Activated CD4-positive, alpha-beta T cell treated with anti-CD3 and anti-CD28 coated beads, Interleukin-2, amount 50 U/mL, for 4 hours (primary cell): ENCODE data around the gene GPRIN1.

Source experiments
- DNase-seq, 2 experiments: peaks; one replicate each; pipeline ENCODE4 v3.0.0-alpha.2; 2020

GPRIN1 gene

DNA sequence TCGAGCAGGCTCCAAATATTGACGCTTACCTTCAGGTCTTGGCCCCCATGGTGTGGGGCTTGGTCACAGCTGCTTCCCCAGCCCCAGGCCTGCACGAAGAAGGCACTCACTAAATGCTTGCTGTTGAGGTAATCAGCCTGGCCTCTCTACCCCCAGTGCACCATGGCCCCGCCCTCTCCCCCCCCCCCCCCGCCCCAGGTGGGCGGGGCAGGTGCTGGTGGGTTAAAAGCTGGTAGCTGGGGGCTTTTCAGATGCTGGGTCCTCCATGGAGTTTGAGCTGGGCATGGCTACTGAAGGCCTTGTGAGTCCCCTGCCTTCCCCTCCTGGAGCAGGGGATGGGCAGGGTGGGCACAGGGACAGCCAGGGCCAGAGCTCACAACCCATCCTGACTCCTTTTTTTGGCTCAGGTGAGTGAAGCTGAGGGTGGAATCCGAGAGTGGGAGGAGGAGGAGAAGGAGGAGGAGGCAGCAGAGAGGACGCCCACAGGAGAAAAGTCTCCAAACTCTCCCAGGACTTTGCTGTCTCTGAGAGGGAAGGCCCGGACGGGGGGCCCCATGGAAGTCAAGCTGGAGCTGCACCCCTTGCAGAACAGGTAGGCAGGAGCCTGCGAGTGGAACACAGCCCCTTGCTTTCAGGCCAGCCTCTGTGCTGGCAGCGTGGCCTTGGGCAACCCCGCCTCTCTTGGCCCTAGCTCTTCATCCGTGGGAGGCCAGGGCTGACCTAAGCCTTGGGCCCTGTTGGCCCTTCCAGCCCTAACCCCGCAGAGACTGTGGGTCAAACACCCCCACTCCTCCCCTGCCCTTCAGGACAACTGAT, 32.9 kb upstream of the GPRIN1 start:
- no peak for DNase-seq

- DNase-seq: no peak
Measured at GRCh38 chr5:176640616-176641015, 30.7 kb upstream of the GPRIN1 start.

DNA sequence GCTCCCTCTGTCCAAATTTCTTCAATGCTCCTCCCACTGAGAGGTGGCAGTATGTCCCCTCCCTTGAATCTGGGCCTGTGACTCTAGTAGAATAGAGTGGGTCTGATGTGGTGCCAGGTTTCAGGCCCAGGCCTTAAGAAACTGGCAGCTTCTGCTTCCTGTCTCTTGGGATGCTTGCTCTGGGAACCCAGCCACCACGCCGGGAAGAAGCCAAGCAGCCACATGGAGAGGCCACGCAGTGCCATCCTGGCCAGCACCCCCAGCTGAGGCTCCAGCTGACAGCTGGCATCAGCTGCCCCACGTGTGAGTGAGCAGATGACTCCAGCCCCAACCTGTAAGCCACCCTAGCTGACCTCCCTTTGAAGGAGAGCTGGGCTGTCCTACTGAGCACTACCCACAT, 30.0 kb upstream of the GPRIN1 start:
- no peak for DNase-seq

DNA sequence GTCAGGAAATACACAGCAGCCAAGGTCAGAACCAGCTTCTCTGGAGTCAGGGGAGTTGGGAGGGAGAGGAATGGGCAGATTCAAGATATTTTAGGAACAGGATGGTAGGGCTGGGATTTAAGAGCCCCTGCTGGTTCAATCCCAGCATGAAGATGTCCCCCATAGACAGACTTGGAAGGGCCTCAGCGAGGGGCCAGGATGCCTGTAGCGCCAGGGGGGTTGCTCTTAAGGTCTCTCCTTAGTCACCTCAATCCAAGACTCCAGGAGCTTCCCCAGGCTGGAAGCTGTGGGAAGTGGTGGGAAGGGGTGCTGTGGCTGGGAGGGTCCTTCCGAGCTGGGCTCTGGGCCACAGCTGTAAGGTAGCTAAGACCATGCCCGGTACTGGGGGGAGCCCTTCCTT, 29.3 kb upstream of the GPRIN1 start:
- DNase-seq: no peak

DNA sequence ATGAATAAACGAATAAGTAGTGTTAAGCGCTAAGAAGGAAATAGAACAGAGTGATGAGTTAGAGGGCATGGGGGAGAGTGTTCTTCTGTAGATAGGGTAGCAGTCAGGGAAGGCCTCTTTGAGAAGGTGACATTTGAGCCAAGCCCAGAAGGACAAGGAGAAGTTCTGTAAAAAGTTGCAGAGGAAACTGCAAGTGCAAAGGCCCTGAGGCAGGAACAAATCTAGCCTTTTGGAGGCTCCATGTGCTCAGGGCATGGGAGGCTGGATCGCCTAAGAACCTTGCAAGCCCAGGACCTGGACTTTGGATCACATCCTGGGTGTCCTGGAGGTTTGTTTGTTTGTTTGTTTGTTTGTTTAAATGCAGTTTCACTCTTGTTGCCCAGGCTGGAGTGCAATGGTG, 28.5 kb upstream of the GPRIN1 start:
- DNase-seq: no peak

DNA sequence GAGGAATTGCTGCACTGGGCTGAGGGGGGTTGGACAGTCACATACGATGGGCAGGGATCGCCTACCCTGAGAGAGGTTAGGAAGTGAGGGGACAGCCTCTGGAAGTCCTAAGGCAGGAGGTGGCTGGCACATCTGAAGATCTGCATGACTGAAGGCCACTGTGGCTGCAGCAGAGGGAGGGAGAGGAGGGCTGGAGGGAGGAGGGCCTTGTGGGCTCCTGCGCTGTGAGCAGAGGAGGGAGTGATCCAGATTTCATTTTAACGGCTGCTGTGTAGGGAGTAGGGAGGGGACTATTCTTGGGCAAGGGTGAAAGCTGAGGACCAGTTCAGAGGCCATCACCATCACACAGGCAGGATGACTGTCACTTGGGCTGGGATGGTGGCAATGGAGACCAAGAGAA, 27.6 kb upstream of the GPRIN1 start:
- DNase-seq: no peak

- no peak for DNase-seq
Measured at GRCh38 chr5:176636426-176636825, 26.5 kb upstream of the GPRIN1 start.

DNA sequence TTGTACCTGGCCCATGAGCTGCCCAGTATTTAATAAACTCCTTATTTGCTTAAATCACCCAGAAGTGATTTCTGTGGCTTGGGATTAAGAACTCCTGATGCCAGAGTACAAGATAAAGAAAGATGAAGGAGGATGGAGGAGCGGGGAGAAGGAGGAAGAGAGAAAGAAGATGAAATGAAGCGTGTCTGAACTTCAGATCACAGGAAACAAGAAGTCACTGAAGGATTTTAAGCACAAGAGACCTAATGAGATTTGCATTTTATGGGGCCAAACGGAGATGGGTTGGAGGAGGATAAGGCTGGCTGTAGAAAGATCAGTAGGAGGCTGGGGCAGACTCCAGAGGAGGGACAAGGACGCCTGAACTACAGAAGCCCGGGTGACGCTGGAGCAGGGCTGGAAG, 23.6 kb upstream of the GPRIN1 start:
- DNase-seq: no peak

GRCh38 chr5:176632745-176633144, 22.8 kb upstream of the GPRIN1 start:
- no peak for DNase-seq

DNA sequence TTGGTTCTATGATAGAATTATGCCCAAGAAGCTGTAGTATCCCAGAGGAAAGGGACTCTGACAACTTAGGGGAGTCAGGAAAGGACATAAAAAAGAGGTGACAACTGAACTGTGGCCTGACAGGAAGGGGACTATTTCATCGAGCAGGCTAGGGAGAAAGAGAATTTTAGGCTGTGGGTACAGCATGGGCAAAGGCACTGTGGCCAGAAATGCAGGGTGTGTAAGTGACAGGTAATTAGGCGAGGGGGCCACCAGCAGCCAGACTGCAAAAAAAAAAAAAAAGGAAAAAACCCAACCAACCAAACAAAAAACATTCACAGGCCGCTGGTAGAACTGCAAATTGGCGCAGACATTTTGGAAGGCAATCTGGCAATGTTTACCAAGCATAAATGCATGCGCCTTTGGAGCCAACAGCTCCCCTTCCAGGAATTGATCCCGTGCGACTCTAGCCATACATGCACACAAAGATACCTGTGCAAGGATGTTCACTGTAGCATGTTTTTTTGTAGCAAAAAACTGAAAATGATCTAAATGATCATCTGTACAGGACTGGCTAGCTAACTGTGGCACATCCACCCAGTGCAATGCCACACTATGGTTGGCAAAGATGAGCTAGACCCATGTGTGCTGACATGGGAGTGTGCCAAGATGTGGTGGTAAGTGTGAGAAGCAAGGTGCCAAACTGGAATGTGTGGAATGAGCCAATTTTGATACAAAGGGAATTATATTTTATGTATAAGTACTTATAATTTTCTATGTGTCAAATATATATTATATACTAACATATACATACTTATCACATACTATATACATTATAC, 21.6 kb upstream of the GPRIN1 start:
- DNase-seq: no peak

DNA sequence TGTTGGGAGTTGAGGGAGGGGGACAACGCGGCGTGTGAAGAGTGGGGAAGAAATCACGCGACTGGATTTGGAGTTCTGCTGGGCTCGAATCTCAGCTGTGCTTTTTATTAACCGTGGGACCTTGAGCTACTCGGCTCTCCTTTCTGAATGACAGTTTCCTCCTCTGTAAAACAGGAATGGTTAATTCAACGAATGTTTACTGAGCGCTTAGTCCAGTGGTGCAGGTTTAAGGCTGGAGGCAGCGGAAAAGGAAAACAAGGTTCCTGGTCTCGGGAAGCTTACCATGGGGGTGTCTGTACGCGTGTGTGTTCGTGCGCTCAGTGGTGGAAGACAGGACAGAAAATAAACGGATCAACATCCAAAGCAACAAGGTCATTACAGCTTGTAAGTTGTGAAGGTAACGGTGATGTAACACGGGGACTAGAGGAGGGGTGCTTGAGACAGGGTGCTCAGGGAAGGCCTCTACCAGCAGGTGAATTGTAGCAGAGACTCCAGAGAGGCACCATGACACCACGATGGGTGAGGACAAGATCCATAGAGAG, 20.8 kb upstream of the GPRIN1 start:
- DNase-seq: no peak

DNA sequence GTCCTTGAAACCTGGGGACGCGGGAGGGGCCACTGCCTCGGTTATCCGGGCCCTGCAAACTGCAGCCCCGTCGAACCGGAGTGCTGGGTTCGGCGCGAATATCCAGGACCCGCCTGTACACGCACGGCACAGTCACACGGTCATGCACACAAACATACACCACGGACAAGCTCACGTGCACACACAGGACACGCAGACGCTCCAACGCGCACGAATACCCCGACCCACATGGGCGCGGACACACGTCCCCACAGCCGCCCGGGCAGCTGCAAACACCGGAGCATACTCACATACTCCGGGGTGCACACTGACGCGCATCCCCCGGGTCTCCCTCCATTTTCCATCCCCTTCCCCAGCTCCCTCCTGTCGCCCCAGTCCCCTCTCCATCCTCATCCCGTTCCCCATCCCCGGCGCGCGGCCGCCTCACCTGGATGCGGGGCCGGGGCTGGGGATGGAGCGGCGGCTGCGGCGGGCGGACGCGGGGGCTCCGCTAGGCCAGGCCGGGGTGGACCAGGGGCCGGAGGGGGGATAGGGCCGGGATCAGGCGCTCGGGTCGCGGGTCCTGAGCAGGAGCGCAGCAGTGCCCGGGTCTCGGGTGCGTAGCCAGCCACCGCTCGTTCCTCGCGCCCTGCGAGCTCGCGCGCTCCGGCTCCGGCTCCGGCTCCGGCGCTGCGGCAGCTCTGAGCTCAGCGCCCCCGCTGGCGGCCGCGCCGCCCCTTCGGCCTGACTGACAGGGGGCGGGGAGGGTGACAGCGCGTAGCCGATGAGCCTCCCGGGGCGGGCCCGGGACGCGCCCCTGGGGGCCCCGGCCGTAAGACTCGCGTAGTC, 20.1 kb upstream of the GPRIN1 start, which contains the start of the genes EIF4E1B and SNCB:
Gene EIF4E1B (plus strand): TSS at position 823 of the 828 bp plus-strand sequence. CDS start 12,113 bp downstream, outside the sequence.
Gene SNCB (minus strand): TSS at position 682 of the 828 bp plus-strand sequence. CDS start 880 bp downstream, outside the sequence.
- no peak for DNase-seq

GRCh38 chr5:176629317-176629852, 19.4 kb upstream of the GPRIN1 start:
- no peak for DNase-seq

- DNase-seq: no peak
Measured at GRCh38 chr5:176628406-176629228, 18.7 kb upstream of the GPRIN1 start.

DNA sequence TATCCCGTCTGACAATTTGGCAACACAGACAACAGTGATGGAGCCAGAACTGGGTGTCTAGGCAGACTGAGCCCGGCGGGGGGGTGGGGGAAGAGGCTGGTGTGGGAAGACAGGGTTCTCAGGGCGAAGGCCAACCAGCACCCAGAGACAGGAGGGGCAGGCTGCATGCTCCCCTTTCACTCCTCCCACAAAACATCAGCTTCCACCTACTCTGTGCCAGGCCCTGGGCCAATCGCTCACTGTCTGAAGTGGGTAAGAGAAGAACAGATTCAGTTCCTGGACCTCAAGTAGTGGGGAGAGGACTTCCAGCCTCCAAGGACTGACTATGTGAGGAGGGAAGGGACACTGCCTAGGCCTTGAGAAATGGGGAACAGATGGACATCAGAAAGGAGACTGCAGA, 17.6 kb upstream of the GPRIN1 start:
- DNase-seq: no peak

GRCh38 chr5:176626876-176627236, 16.9 kb upstream of the GPRIN1 start:
- DNase-seq: no peak

DNA sequence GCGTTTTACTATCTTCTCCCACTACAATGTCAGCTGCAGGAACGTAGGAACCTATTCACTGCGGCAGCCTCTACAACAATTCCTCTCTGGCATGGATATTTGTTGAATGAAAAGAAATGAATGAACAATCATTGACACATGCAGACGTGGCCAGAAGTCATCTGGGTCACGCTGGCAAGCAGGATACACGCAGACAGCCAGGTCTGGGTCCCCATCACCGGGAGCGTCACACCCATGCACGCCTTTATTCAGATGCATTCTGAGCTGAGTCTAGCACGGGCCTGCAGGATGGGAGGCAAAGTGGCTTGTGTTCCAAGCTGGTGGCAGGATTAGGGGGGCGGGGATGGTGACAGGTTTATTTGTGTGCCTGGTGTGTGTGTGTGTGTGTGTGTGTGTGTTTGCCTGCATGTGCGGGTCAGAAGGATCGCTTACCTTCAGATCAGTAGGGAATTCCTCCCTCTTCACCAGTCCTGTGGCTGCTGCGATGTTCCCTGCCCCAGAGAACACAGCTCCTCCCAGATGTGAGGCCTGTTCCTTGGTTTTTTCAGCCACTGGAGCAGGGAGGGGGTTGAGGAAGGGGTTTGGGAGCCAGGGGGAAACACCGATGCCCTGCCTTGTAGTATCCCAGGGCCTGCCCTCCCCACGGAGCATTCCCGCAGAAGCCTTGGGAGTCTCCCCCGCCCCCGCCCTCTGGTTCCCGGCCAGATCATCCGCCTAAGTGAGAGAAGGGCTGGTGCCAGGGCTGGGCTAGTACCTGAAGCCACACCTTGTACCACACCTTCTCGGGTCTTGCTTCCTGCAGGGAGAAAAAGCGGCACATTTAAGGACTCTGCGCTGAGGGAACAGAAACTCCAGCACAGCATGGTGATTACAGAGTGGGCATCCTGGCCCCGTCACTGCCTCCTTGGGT, 16.3 kb upstream of the GPRIN1 start:
- no peak for DNase-seq

GRCh38 chr5:176625512-176625911, 15.6 kb upstream of the GPRIN1 start:
- DNase-seq: no peak

DNA sequence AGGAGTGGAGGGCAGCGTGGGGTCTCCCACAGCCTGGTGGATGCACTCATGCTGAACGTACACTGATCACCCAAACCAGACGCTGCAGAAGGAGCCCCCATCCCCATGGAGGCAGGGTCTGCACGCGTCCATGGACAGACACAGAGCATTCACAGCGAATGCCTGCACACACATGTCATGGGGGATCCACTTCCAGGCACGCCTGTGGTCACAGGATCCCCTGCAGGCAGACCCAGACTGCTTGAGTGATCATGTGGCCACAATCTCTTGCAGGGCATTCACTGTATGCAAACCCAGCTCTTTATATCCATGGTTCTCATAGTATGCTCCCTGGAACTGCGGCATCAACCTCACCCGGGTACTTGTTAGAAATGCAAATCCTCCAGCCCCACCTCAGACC, 15.0 kb upstream of the GPRIN1 start:
- no peak for DNase-seq

- no peak for DNase-seq
Measured at GRCh38 chr5:176624142-176624541, 14.2 kb upstream of the GPRIN1 start.
